ENCODE results near the gene CLSTN2. TPM values are rescaled to one million over a fixed set of nuclear protein-coding genes. Genes with fewer than 3 reads are reported as not detected.

CLSTN2 gene
- total and polyA plus RNA-seq, 2 of the 4 experiments (the other 2 are of a cell fraction): under 0.01 to 0.07 TPM

GRCh38 chr3:140086642-140087041 lies 151.7 kb downstream of the CLSTN2 start:
- POLR2A ChIA-PET (ENCODE audit: unreplicated experiment): no interaction called here

More at GRCh38 chr3:140086642-140087041, 151.7 kb downstream of the CLSTN2 start:
- H3K56ac ChIP-seq (ENCODE audit: extremely low read depth, insufficient read depth, low read length): no peak overlapping the region
- H3K9me1 ChIP-seq (ENCODE audit: insufficient read depth, low read length): no peaks in the 10 kb centered on the region
- H2AFZ ChIP-seq (replicated peaks; ENCODE audit: low read length, poor library complexity): no peak overlapping the region
- H2AK9ac ChIP-seq (replicated peaks; ENCODE audit: low read depth, low read length, poor library complexity): no peak overlapping the region
- no peak overlapping the region for H3K23ac ChIP-seq (ENCODE audit: low read depth, low read length)
- H3K9ac ChIP-seq (ENCODE audit: low read depth, low read length): no peak overlapping the region
- in situ Hi-C loops (cut with MboI; ENCODE audit: low sequenced_read_pairs): no loop called here
- dilution Hi-C loops (cut with HindIII; ENCODE audit: low sequenced_read_pairs, unreplicated experiment): no loop called here
- TF ChIP-seq NFE2L2 (IDR thresholded peaks at IDR 0.05; ENCODE audit: low read depth, low read length) (no peak), MAFK (IDR thresholded peaks at IDR 0.05; ENCODE audit: low read depth, low read length) (no peak), CHD1 (IDR thresholded peaks at IDR 0.05; ENCODE audit: low read depth, low read length) (no peak), MXI1 (IDR thresholded peaks at IDR 0.05; ENCODE audit: borderline replicate concordance, low read depth, low read length) (no peak), CTCF (conservative IDR thresholded peaks at IDR 0.05; ENCODE audit: low read depth, low read length) (no peak), MAZ (IDR thresholded peaks at IDR 0.05; ENCODE audit: borderline replicate concordance, low read depth, low read length) (no peak), BHLHE40 (IDR thresholded peaks at IDR 0.05; ENCODE audit: low read depth, low read length) (no peak), SMC3 (IDR thresholded peaks at IDR 0.05; ENCODE audit: low read depth, low read length) (no peak), RFX5 (IDR thresholded peaks at IDR 0.05; ENCODE audit: low read depth, low read length) (no peak), RCOR1 (IDR thresholded peaks at IDR 0.05; ENCODE audit: insufficient replicate concordance, low read length) (no peak), CEBPB (IDR thresholded peaks at IDR 0.05; ENCODE audit: low read depth, low read length) (no peak), FOS (IDR thresholded peaks at IDR 0.05; ENCODE audit: low read depth, low read length) (no peak), POLR2A (IDR thresholded peaks at IDR 0.05; ENCODE audit: low read depth, low read length) (no peak), RAD21 (IDR thresholded peaks at IDR 0.05; ENCODE audit: low read length) (no peak)
- TF ChIP-seq, protein P1, sequence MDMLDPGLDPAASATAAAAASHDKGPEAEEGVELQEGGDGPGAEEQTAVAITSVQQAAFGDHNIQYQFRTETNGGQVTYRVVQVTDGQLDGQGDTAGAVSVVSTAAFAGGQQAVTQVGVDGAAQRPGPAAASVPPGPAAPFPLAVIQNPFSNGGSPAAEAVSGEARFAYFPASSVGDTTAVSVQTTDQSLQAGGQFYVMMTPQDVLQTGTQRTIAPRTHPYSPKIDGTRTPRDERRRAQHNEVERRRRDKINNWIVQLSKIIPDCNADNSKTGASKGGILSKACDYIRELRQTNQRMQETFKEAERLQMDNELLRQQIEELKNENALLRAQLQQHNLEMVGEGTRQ (IDR thresholded peaks at IDR 0.05; ENCODE audit: low read depth, low read length): no peak
- TF ChIP-seq, protein P2, sequence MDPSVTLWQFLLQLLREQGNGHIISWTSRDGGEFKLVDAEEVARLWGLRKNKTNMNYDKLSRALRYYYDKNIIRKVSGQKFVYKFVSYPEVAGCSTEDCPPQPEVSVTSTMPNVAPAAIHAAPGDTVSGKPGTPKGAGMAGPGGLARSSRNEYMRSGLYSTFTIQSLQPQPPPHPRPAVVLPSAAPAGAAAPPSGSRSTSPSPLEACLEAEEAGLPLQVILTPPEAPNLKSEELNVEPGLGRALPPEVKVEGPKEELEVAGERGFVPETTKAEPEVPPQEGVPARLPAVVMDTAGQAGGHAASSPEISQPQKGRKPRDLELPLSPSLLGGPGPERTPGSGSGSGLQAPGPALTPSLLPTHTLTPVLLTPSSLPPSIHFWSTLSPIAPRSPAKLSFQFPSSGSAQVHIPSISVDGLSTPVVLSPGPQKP (IDR thresholded peaks at IDR 0.05; ENCODE audit: borderline replicate concordance, low read depth, low read length): no peak
- H3K27me3 ChIP-seq (ENCODE audit: control insufficient read depth, insufficient read depth, low read length): no peaks in the 10 kb centered on the region
- no peak overlapping the region for H2BK20ac ChIP-seq (ENCODE audit: low read depth, low read length)
- H4K5ac ChIP-seq (ENCODE audit: low read depth, low read length): no peak overlapping the region
- H3K9me3 ChIP-seq (ENCODE audit: control insufficient read depth, insufficient read depth, low read length): peaks cover 2% of the 10 kb centered on the region; the same call in 1 of the 2 replicates
- no peak overlapping the region for H3K14ac ChIP-seq (replicated peaks; ENCODE audit: low read depth, low read length)
- intact Hi-C loops (cut with micrococcal nuclease): no loop called here
- no peaks in the 10 kb centered on the region for H4K20me1 ChIP-seq (ENCODE audit: insufficient read depth, low read length)
- H3K27ac ChIP-seq (ENCODE audit: insufficient read depth, low read length): no peak overlapping the region
- H2BK120ac ChIP-seq (ENCODE audit: low read depth, low read length): no peak overlapping the region
- no peak overlapping the region for H2AK5ac ChIP-seq (ENCODE audit: low read depth, low read length)
- H3K4me3 ChIP-seq (ENCODE audit: insufficient read depth, low read depth, low read length): no peak overlapping the region
- no peak for ATAC-seq (ENCODE audit: low read depth)
- BruUV-seq (replicated peaks): no TSS peak
- no peak for DNase-seq
- no CpG with 5 or more reads among the region's 1 CpG for WGBS, 2 experiments (ENCODE audit: extremely low coverage in 2 of 2, insufficient read length in 1 of 2)
- no peak overlapping the region for H3K4ac ChIP-seq (ENCODE audit: low read depth, low read length)
- H3K36me3 ChIP-seq (ENCODE audit: control insufficient read depth, insufficient read depth, low read length): no peaks in the 10 kb centered on the region
- H2BK5ac ChIP-seq (ENCODE audit: low read depth, low read length, poor library complexity, severe bottlenecking): no peak overlapping the region
- H3K4me1 ChIP-seq (ENCODE audit: control insufficient read depth, insufficient read depth, low read length): no peaks in the 10 kb centered on the region
- H4K8ac ChIP-seq (ENCODE audit: low read depth in 2 of 2, low read length in 2 of 2): no peak overlapping the region
- no peaks in the 10 kb centered on the region for H3K79me1 ChIP-seq (ENCODE audit: low read depth in 1 of 2, low read length in 2 of 2)
- H3K4me2 ChIP-seq (ENCODE audit: low read depth, low read length): no peak overlapping the region
- CTCF ChIA-PET: interaction anchor here (0.9 kb wide), 1 partner anchor 8 kb away, joined by 3 read pairs; no protein-coding TSS in a partner anchor
- no peak overlapping the region for H2BK15ac ChIP-seq (ENCODE audit: low read depth, low read length)
- no peak overlapping the region for H3K18ac ChIP-seq (ENCODE audit: low read depth, low read length)
- no peak overlapping the region for H4K91ac ChIP-seq (ENCODE audit: insufficient read depth, low read depth, low read length)

All from IMR-90 (cell line).